C4-2B (cell line): ENCODE results near the gene DUOX1.

Experiments used
- CTCF ChIP-seq: fragments of 450-650 bp; conservative IDR thresholded peaks from 2 replicates; pipeline ENCODE4 v1.5.1; 2017; ENCODE audit warnings: mild to moderate bottlenecking
- ZFX ChIP-seq: fragments of 450-650 bp; IDR thresholded peaks from 2 replicates; pipeline ENCODE4 v1.6.1; 2017

DNA sequence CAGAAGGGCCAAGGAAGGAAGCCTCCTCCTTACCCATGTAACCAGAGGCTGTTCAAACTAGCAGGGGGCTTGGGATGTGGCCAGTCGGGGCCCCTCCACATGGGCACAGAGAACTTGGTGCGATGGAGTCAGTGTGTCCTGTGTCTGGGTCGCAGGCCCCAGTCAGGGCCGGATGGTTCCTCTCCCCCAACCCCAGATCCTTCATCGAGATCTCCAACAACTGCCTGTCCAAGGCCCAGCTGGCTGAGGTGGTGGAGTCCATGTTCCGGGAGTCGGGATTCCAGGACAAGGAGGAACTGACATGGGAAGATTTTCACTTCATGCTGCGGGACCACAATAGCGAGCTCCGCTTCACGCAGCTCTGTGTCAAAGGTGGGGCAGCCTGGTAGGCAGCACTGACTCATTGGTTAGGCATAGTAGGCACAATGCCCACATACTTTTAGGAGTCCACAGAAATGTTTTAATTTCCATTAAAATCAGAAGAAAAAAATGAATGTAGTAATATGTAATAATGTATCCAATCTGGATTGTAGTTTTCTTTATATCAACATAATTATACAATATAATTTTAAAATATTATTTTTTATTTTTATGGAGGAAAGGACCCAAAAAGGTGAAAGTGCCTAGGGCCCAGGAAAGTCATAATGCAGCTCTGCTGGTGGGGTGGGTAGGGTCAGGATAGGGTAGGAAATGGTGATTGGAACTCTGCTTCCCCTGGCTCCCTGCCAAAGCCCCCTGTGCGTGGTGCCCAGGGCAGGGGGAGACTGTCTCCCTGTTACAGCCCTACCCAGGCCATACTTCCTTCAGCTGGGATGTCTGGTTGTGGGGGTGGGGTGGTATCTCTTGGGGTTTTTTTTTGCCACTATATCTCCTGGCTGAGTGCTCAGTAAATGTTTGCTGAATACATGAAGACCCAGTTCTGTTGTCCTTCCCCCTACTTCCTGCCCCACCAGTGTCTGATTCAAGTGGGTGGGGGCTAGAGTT, 18.6 kb downstream of the DUOX1 start:
- no peak for TF ChIP-seq CTCF
- no peak for TF ChIP-seq ZFX
